Measurements from ENCODE around the gene TEX22. TPM values are rescaled to one million over a fixed set of nuclear protein-coding genes. Genes with fewer than 3 reads are reported as not detected.

The TEX22 gene
- total RNA-seq, 2 experiments from 2014 or later: 3.4 to 3.7 TPM

DNA sequence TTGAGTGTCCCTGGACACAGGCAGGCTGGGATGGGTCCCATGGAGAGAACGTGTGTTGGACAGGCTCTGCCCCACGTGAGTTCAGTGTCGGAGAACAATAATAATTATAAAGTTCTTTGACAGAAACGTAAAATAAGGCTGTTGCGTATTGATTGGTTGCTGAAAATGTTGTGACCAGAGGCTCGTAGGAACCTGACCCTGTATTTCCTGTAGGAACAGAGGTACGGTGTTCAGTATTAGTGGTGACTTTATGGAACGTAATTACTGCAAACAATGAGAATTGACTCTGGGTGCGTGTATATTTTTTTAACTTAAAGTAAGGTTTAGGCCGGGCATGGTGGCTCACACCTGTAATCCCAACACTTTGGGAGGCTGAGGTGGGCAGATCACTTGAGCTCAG lies 29.1 kb downstream of the TEX22 start:
- H3K27ac Mint-ChIP-seq: no peak overlapping the region
- H3K9me3 Mint-ChIP-seq (ENCODE audit: low read depth): no peaks in the 10 kb centered on the region
- peaks cover 38% of the 10 kb centered on the region for H3K36me3 Mint-ChIP-seq
- no peak for ATAC-seq
- H3K4me1 Mint-ChIP-seq: peaks cover 21% of the 10 kb centered on the region
- no peak overlapping the region for H3K4me3 Mint-ChIP-seq
- CTCF ChIA-PET: interaction anchor here (0.7 kb wide), 1 partner anchor 74 kb away, joined by 5 read pairs; no protein-coding TSS in a partner anchor
- no peak for DNase-seq
- H3K27me3 Mint-ChIP-seq: no peaks in the 10 kb centered on the region

DNA sequence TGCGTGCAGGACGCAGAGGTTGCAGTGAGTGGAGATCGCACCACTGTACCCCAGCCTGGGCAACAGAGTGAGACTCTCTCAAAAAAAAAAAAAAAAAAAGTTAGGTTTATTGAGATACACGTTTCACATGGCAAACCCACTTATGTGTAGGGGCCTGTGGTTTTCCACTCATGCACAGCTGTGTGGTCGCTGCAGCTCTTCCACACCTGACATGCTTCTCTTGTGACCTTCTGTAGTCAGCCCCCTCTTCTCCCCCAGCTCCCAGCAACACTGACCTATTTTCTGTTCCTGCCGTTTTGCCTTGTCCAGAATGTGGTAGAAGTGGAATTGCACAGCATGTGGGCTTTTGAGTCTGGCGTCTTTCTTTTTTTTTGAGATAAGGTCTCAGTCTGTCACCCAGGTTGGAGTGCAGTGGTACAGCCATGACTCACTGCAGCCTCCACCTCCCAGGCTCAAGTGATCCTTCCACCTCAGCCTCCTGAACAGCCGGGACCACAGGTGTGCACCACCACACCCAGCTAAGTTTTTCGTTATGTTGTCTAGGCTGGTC lies 29.7 kb downstream of the TEX22 start:
- no peak for DNase-seq
- Mint-ChIP-seq H3K27ac (peak overlapping the region; percentile 26), H3K4me1 (peaks cover 15% of the 10 kb centered on the region), H3K27me3 (no peaks in the 10 kb centered on the region), H3K9me3 (ENCODE audit: low read depth) (no peaks in the 10 kb centered on the region), H3K4me3 (no peak overlapping the region), H3K36me3 (peaks cover 38% of the 10 kb centered on the region)
- ATAC-seq: no peak
- CTCF ChIA-PET: interaction anchor here (0.7 kb wide), 1 partner anchor 74 kb away, joined by 5 read pairs; no protein-coding TSS in a partner anchor

DNA sequence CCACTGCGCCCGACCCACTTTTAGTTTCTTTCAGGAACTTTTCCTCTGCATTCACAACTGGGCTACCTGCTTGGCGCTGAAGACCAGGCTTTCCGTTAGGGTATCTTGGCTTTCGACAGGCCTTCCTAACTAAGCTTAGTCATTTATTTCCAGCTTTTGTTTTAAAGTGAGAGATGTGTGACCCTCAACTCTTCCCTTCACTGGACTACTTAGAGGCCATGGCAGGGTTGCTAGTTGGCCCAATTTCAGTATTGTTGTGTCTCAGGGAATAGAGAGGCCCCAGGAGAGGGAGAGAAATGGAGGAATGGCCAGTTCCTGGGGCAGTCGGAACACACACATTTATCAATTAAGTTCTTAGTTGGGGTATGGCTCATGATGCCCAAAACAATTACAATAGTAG lies 31.7 kb downstream of the TEX22 start:
- peaks cover 19% of the 10 kb centered on the region for H3K4me1 Mint-ChIP-seq
- H3K4me3 Mint-ChIP-seq: no peak overlapping the region
- DNase-seq (no peak), ATAC-seq (no peak)
- H3K9me3 Mint-ChIP-seq (ENCODE audit: low read depth): no peaks in the 10 kb centered on the region
- no peaks in the 10 kb centered on the region for H3K27me3 Mint-ChIP-seq
- peaks cover 38% of the 10 kb centered on the region for H3K36me3 Mint-ChIP-seq
- H3K27ac Mint-ChIP-seq: no peak overlapping the region
- CTCF ChIA-PET: interaction anchor here (0.7 to 1.7 kb wide), 3 partner anchors 9 to 18 kb away, joined by 3 to 4 read pairs (median 4); no protein-coding TSS in a partner anchor

DNA sequence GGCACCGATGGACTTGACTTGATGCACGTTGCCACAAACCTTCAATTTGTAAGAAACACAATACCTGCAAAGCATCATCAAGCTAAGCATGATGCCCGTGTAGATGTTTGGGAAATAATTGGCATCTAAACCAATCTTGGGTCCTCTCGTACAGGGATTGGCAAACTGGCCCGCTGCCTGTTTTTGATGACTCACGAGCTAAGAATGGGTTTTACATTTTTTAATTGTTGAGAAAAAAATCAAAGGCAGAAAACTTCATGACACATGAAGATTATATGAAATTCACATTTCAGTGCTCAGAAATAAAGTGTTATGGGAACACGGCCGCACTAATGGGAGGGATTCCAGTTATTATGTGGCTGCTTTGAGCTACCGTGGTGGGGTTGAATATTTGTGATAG lies 32.2 kb downstream of the TEX22 start:
- H3K27me3 Mint-ChIP-seq: no peaks in the 10 kb centered on the region
- CTCF ChIA-PET: interaction anchor here (1.0 to 1.7 kb wide), 2 partner anchors 9 to 18 kb away, joined by 3 to 4 read pairs; no protein-coding TSS in a partner anchor
- no peaks in the 10 kb centered on the region for H3K9me3 Mint-ChIP-seq (ENCODE audit: low read depth)
- peaks cover 40% of the 10 kb centered on the region for H3K36me3 Mint-ChIP-seq
- H3K4me3 Mint-ChIP-seq: no peak overlapping the region
- no peak for DNase-seq
- H3K4me1 Mint-ChIP-seq: peaks cover 19% of the 10 kb centered on the region
- no peak overlapping the region for H3K27ac Mint-ChIP-seq
- no peak for ATAC-seq

DNA sequence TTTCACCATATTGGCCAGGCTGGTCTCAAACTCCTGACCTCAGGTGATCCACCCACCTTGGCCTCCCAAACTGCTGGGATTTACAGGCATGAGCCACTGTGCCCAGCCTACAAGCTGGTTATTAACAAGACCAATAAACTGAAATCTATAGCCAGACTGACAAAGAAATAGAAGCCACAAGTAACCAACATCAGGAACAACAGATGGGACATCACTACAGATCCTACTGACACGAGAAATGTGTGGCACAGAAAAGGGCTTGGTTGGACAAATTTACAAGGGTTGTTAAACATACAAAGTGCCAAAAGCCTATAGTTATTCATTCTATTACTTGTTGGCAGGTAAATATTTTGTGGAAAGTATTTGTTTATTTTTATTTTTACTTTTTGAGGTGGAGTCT lies 32.9 kb downstream of the TEX22 start:
- H3K27ac Mint-ChIP-seq: no peak overlapping the region
- peaks cover 19% of the 10 kb centered on the region for H3K4me1 Mint-ChIP-seq
- DNase-seq (no peak), ATAC-seq (no peak)
- H3K9me3 Mint-ChIP-seq (ENCODE audit: low read depth): no peaks in the 10 kb centered on the region
- H3K4me3 Mint-ChIP-seq: no peak overlapping the region
- CTCF ChIA-PET: interaction anchor here (1.7 kb wide), 1 partner anchor 17 kb away, joined by 4 read pairs; no protein-coding TSS in a partner anchor
- no peaks in the 10 kb centered on the region for H3K27me3 Mint-ChIP-seq
- peaks cover 39% of the 10 kb centered on the region for H3K36me3 Mint-ChIP-seq

DNA sequence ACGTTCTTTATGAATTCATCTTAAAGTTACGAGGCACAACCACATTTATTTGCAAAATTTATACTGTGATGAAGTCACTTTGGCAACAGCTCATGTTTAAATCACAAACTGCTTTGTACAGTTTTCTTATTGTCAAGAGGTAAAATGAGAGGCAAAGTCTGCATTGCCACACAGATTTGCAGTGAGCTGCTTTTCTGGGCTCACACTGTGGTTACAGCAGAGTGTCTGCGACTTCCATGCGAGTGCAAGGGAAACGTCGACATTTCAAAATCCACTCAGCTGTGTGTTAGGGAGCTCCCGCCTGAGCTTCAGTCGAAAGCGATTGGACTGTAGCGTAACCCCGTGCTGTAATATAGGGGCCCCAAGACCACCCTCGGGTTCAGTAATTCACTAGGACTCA lies 34.3 kb downstream of the TEX22 start:
- Mint-ChIP-seq H3K27me3 (no peaks in the 10 kb centered on the region), H3K4me1 (peaks cover 7% of the 10 kb centered on the region), H3K4me3 (no peak overlapping the region), H3K36me3 (peaks cover 27% of the 10 kb centered on the region), H3K27ac (no peak overlapping the region), H3K9me3 (ENCODE audit: low read depth) (no peaks in the 10 kb centered on the region)
- DNase-seq (no peak), ATAC-seq (no peak)
- CTCF ChIA-PET: no interaction called here

DNA sequence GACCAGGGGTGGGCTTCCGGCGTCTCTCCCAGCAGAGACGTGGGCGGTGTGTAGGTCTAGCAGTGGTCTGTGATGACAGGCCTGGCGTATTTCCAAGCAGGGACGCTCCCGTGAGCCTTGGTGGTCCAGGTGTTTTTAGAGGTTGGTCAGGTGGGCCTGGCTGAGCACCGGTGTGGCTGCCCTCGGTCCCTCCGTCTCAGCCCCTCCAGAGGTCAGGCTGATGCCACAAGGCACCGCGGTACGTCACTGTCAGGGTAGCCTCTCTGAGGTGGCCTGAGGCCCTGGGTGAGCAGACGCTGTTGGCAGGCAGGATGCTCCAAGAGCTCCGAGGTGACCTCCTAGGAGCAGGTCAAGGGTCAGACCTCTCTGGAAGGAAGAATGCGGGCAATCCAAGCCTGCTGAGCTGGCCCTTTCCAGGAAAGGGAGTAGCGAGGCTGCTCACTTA lies 34.8 kb downstream of the TEX22 start:
- H3K4me1 Mint-ChIP-seq: peaks cover 4% of the 10 kb centered on the region
- H3K27ac Mint-ChIP-seq: no peak overlapping the region
- no peak overlapping the region for H3K4me3 Mint-ChIP-seq
- peaks cover 25% of the 10 kb centered on the region for H3K36me3 Mint-ChIP-seq
- ATAC-seq (no peak), DNase-seq (no peak)
- no peaks in the 10 kb centered on the region for H3K27me3 Mint-ChIP-seq
- H3K9me3 Mint-ChIP-seq (ENCODE audit: low read depth): no peaks in the 10 kb centered on the region
- CTCF ChIA-PET: interaction anchor here (1.2 kb wide), 1 partner anchor 15 kb away, joined by 3 read pairs; no protein-coding TSS in a partner anchor

DNA sequence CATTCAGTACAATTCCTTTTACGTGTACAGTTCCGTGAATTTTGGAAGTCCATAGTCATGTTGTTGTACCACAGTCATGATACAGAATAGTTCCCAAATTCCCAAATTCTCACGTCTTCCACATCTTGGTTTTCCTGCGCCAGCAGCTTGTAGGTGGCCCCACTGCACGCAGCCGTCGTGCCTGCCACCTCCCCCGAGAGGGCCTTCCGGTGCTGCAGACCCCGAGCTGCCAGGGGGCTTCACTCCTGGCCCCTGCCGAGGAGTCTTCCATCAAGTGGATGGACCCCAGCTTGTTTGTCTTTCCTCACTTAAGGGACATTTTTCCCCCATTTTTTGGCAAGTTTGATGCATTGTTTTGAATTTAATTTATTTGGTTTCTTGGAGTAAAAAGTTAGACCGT lies 38.1 kb downstream of the TEX22 start:
- Mint-ChIP-seq H3K36me3 (peaks cover 6% of the 10 kb centered on the region), H3K9me3 (ENCODE audit: low read depth) (no peaks in the 10 kb centered on the region), H3K27me3 (no peaks in the 10 kb centered on the region), H3K4me1 (peaks cover 4% of the 10 kb centered on the region), H3K4me3 (no peak overlapping the region), H3K27ac (no peak overlapping the region)
- DNase-seq: no peak
- ATAC-seq: no peak
- CTCF ChIA-PET: interaction anchor here (3.0 kb wide), 1 partner anchor 12 kb away, joined by 9 read pairs; no protein-coding TSS in a partner anchor

DNA sequence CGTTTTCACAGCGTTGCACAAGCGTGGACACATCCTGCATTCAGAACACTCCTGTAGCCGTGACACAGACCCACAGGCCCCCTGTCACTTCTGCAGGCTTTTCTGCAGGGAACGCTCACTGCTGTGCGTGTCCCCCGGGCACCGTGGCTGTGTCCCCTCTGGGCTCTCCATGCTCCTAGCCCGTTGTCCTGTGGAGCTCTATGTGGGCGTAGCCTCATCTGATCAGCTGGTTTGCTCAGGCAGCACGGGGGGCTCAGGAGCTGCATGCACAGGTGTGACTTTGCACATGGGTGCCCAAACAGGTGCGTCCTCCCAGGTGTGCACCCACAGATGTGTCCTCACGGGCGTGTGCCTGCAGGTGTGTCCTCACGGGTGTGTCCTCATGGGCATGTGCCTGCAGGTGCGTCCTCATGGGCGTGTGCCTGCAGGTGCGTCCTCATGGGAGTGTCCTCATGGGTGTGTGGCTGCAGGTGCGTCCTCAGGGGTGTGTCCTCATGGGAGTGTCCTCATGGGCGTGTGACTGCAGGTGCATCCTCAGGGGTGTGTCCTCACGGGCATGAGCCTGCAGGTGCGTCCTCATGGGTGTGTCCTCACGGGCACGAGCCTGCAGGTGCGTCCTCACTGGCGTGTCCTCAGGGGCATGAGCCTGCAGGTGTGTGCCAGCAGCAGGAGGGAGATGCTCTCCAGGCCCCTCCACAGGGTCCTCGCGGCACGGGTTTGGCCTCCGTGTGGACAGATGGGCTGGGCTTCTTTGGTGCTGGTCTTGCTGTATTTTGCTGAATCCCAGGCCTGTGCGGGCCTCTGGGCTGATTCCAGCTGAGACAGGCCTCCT lies 38.8 kb downstream of the TEX22 start:
- peaks cover 8% of the 10 kb centered on the region for H3K36me3 Mint-ChIP-seq
- H3K27me3 Mint-ChIP-seq: no peaks in the 10 kb centered on the region
- no peaks in the 10 kb centered on the region for H3K9me3 Mint-ChIP-seq (ENCODE audit: low read depth)
- DNase-seq: no peak
- no peak for ATAC-seq
- H3K4me3 Mint-ChIP-seq: no peak overlapping the region
- H3K27ac Mint-ChIP-seq: no peak overlapping the region
- CTCF ChIA-PET: interaction anchor here (3.0 kb wide), 1 partner anchor 11 kb away, joined by 9 read pairs; no protein-coding TSS in a partner anchor
- peaks cover 4% of the 10 kb centered on the region for H3K4me1 Mint-ChIP-seq

DNA sequence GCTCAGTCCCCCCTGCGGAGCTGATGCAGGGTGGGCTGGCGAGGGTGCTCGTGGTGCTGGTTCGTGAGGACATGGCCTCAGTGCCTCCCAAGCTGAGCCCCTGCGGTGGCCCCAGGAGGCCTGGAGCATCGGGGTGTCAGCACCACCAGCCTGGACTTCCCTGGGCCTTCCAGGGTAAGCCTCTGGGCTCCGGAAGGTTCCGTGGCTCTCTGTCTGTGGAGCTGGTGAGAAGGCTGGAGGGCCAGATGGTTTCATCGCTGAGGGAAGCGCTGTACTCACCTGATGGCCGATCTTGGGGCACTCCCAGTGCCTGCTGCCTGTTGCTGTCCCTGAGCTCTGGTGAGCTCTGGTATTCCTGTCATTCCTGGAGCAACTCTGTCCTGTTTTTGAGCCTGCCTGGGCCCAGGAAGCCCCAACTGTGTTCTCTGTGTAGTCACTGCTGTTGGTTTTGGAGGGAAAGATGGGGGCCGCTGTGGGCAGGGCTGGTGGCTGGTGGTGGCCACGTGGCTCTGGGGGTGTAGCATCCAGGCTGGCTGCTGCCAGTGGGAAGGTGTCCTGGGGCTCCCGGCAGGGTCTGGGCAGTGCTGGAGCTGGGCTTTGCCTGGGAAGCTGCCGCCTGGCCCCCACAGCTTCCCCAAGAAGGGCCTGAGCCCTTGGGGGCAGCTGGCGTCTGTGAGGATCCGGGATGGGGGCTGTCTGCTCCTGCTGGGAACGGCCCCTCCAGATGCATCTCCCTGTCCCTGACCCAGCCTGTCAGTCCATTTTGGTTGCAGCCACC lies 39.6 kb downstream of the TEX22 start:
- no peaks in the 10 kb centered on the region for H3K9me3 Mint-ChIP-seq (ENCODE audit: low read depth)
- H3K4me1 Mint-ChIP-seq: peaks cover 4% of the 10 kb centered on the region
- H3K27me3 Mint-ChIP-seq: no peaks in the 10 kb centered on the region
- H3K36me3 Mint-ChIP-seq: peaks cover 8% of the 10 kb centered on the region
- ATAC-seq (no peak), DNase-seq (no peak)
- H3K4me3 Mint-ChIP-seq: no peak overlapping the region
- no peak overlapping the region for H3K27ac Mint-ChIP-seq
- CTCF ChIA-PET: no interaction called here

DNA sequence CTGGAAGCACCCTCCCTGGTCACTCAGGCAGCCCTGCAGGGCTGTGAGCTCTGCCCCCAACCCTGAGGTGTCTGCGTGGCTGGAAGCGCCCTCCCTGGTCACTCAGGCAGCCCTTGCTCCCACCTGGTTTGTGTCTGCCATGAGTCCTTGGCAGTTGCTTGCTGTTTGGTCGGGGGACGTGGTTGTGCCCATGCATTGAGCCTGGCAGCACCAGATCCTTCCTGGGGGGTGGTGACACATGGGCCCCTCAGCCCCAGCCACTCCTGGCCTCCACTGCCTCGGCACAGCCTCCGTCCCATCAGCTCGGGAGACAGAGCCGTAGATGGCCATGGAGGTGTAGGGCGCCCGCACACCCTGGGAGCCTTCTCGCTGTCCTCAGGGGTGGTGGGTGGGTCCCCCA lies 40.8 kb downstream of the TEX22 start:
- Mint-ChIP-seq H3K9me3 (ENCODE audit: low read depth) (no peaks in the 10 kb centered on the region), H3K4me3 (no peak overlapping the region), H3K27ac (no peak overlapping the region), H3K4me1 (peaks cover 4% of the 10 kb centered on the region), H3K27me3 (no peaks in the 10 kb centered on the region), H3K36me3 (peaks cover 8% of the 10 kb centered on the region)
- CTCF ChIA-PET: interaction anchor here (1.0 kb wide), 1 partner anchor 87 kb away, joined by 3 read pairs; no protein-coding TSS in a partner anchor
- DNase-seq (no peak), ATAC-seq (no peak)

DNA sequence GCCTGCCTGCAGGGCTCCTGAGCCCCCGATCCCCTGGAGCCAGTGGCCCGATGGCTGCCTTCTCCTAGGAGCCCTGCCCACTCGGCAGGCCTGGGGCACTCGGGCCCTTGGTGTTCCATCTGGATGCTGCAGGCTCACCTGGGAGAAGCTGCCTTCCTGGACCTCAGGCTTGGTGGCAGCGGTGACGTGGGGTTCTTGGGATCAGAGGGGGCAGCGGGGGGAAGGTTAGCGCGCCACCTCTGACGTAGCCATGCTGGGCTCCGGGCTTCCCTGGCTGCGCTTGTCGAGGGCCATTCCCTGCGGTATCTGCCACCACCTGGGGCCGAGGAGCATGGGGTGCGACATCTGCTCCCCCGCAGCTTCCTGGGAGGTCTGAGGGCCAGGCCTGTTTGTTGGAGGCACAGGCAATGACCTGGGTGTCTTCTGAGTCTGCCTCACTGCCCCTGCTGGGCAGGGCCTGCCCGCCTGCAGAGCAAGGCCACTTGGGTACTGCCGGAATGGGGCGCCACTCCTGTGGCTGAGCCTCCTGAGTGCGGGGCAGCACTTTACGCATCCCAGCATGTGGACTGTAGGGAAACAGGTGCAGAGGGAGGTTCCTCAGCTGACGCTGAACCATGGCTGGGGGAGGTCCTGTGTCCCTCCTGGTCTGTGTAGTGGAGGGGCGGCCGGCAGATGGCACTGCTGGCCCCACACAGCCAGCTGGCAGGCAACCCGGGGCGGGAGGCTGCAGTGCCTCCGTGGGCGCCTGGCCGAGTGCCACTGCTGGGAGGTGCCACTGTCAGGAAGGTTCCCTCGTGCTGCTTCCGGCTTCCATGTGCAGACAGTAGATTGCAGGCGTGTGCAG lies 41.6 kb downstream of the TEX22 start:
- Mint-ChIP-seq H3K27me3 (no peaks in the 10 kb centered on the region), H3K4me3 (no peak overlapping the region), H3K27ac (no peak overlapping the region), H3K36me3 (peaks cover 7% of the 10 kb centered on the region), H3K4me1 (peaks cover 1% of the 10 kb centered on the region), H3K9me3 (ENCODE audit: low read depth) (no peaks in the 10 kb centered on the region)
- no peak for DNase-seq
- no peak for ATAC-seq
- CTCF ChIA-PET: no interaction called here

DNA sequence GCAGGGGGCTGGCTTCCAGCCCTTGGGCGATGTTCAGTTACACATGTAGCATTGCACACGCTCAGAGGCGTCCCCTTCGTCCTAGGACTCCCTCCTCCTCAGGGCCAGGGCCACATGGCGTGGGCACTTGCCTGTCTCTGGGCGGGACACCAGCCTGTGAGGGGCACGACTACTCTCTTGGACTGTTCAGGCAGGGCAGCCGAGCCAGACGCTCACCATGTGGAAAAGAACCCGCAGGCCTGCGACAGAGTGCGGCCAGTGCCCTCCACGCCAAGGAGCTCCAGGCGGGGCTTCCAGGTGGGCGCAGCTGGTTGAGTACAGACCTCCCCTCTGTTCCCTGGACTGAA lies 42.2 kb downstream of the TEX22 start:
- no peak overlapping the region for H3K4me3 Mint-ChIP-seq
- H3K9me3 Mint-ChIP-seq (ENCODE audit: low read depth): no peaks in the 10 kb centered on the region
- no peak for ATAC-seq

More for the DNA sequence above, 42.2 kb downstream of the TEX22 start:
- no peaks in the 10 kb centered on the region for H3K4me1 Mint-ChIP-seq
- H3K36me3 Mint-ChIP-seq: peaks cover 4% of the 10 kb centered on the region
- DNase-seq: no peak
- CTCF ChIA-PET: no interaction called here
- H3K27me3 Mint-ChIP-seq: no peaks in the 10 kb centered on the region
- no peak overlapping the region for H3K27ac Mint-ChIP-seq

Data from activated CD8-positive, alpha-beta memory T cell treated with anti-CD3 and anti-CD28 coated beads, Interleukin-2, amount 10 ng/mL, durations not matched to agents 7 days and 5 days (primary cell).